Ishikawa (cell line): ENCODE measurements around the gene SEMA3G.

Experiments used
- CEBPB ChIP-seq: IDR thresholded peaks from 2 replicates; pipeline ENCODE4 v1.6.1; 2012
- CREB1 ChIP-seq: IDR thresholded peaks from 2 replicates; pipeline ENCODE4 v1.6.1; 2012; ENCODE audit warnings: low read depth
- EGR1 ChIP-seq: IDR thresholded peaks from 2 replicates; pipeline ENCODE4 v1.6.1; 2012
- EP300 ChIP-seq: IDR thresholded peaks from 2 replicates; pipeline ENCODE4 v1.6.1; 2012; ENCODE audit warnings: borderline replicate concordance
- FOXM1 ChIP-seq: IDR thresholded peaks from 2 replicates; pipeline ENCODE4 v1.6.1; 2012; ENCODE audit warnings: low read depth, borderline replicate concordance
- MAX ChIP-seq: IDR thresholded peaks from 2 replicates; pipeline ENCODE4 v1.6.1; 2012
- NFIC ChIP-seq: IDR thresholded peaks from 2 replicates; pipeline ENCODE4 v1.6.1; 2012
- RAD21 ChIP-seq: IDR thresholded peaks from 2 replicates; pipeline ENCODE4 v1.6.1; 2012; ENCODE audit warnings: low read depth
- REST ChIP-seq: IDR thresholded peaks from 2 replicates; pipeline ENCODE4 v1.6.1; 2012; ENCODE audit warnings: low read depth, mild to moderate bottlenecking
- TAF1 ChIP-seq: IDR thresholded peaks from 2 replicates; pipeline ENCODE4 v1.6.1; 2012; ENCODE audit warnings: low read depth, mild to moderate bottlenecking
- TCF12 ChIP-seq: IDR thresholded peaks from 2 replicates; pipeline ENCODE4 v1.6.1; 2012; ENCODE audit warnings: low read depth
- TEAD4 ChIP-seq: IDR thresholded peaks from 2 replicates; pipeline ENCODE4 v1.6.1; 2012
- USF1 ChIP-seq: IDR thresholded peaks from 2 replicates; pipeline ENCODE4 v1.6.1; 2012
- YY1 ChIP-seq: IDR thresholded peaks from 2 replicates; pipeline ENCODE4 v1.6.1; 2012; ENCODE audit warnings: low read depth
- ZBTB7A ChIP-seq: IDR thresholded peaks from 2 replicates; pipeline ENCODE4 v1.6.1; 2012; ENCODE audit warnings: low read depth

The SEMA3G gene

GRCh38 chr3:52480768-52481715, 36.1 kb upstream of the SEMA3G start:
- TF ChIP-seq FOXM1: no peak
- no peak for TF ChIP-seq CEBPB
- TF ChIP-seq REST: no peak
- TF ChIP-seq EP300: no peak
- no peak for TF ChIP-seq TAF1
- no peak for TF ChIP-seq RAD21
- no peak for TF ChIP-seq YY1
- no peak for TF ChIP-seq NFIC
- no peak for TF ChIP-seq ZBTB7A
- TF ChIP-seq TCF12: no peak
- TF ChIP-seq TEAD4: no peak
- TF ChIP-seq CREB1: no peak
- no peak for TF ChIP-seq USF1
- TF ChIP-seq MAX: no peak

GRCh38 chr3:52479877-52480575, 35.1 kb upstream of the SEMA3G start:
- no peak for TF ChIP-seq RAD21
- TF ChIP-seq CREB1: no peak
- TF ChIP-seq YY1: no peak
- TF ChIP-seq TCF12: no peak
- TF ChIP-seq FOXM1: no peak
- no peak for TF ChIP-seq TAF1
- no peak for TF ChIP-seq TEAD4

GRCh38 chr3:52479037-52479876, 34.4 kb upstream of the SEMA3G start:
- no peak for TF ChIP-seq NFIC
- TF ChIP-seq CREB1: no peak
- no peak for TF ChIP-seq USF1
- no peak for TF ChIP-seq REST

- TF ChIP-seq MAX (no peak), YY1 (no peak), NFIC (no peak), CEBPB (no peak), TEAD4 (no peak), EP300 (no peak), TCF12 (no peak), CREB1 (no peak), USF1 (no peak), RAD21 (no peak), TAF1 (no peak), EGR1 (no peak)
These were observed 32.8 kb upstream of the SEMA3G start for GRCh38 chr3:52477796-52478095.

GRCh38 chr3:52477076-52477795, 32.3 kb upstream of the SEMA3G start:
- TF ChIP-seq RAD21: no peak
- no peak for TF ChIP-seq REST
- TF ChIP-seq EGR1: no peak
- TF ChIP-seq EP300: no peak
- TF ChIP-seq YY1: no peak
- no peak for TF ChIP-seq TEAD4
- TF ChIP-seq TAF1: no peak
- TF ChIP-seq MAX: no peak
- TF ChIP-seq USF1: no peak
- no peak for TF ChIP-seq TCF12
- no peak for TF ChIP-seq CREB1
- TF ChIP-seq NFIC: no peak
